Liver (tissue), 9 donors: Measurements from ENCODE around the gene DHDH. TPM values are rescaled to one million over a fixed set of nuclear protein-coding genes. Genes with fewer than 3 reads are reported as not detected.
"Not testable (repeated sequence)": the region's sequence is repeated elsewhere in the genome, so short reads cannot be mapped to it uniquely, and the experiment has no call there.

Experiments used
- DNase-seq: peaks from one replicate; pipeline ENCODE4 v3.0.0-alpha.2; 2017; ENCODE audit warnings: low spot score
- H3K27ac ChIP-seq, 2 donors: one replicate each; pipeline ENCODE4 v1.7.0; 2013; ENCODE audit warnings: inconsistent platforms in 2 of 2, low read length in 2 of 2, control low read depth in 1 of 2, low read depth in 1 of 2, mild to moderate bottlenecking in 1 of 2
- H3K27me3 ChIP-seq, 4 donors: one replicate each; pipeline versions ENCODE4 v1.6.1 to v1.7.0; 2013; ENCODE audit warnings: low read length in 3 of 4, inconsistent platforms in 1 of 4, mild to moderate bottlenecking in 1 of 4, moderate library complexity in 1 of 4; ENCODE audit not compliant: control insufficient read depth in 4 of 4, insufficient read depth in 4 of 4
- H3K36me3 ChIP-seq, 4 donors: one replicate each; pipeline versions ENCODE4 v1.6.1 to v1.7.0; 2013; ENCODE audit warnings: low read length in 3 of 4, mild to moderate bottlenecking in 3 of 4, low read depth in 1 of 4, moderate library complexity in 1 of 4; ENCODE audit not compliant: control insufficient read depth in 4 of 4, insufficient read depth in 3 of 4
- H3K4me1 ChIP-seq, 4 donors: one replicate each; pipeline versions ENCODE4 v1.6.1 to v1.7.0; 2013; ENCODE audit warnings: low read length in 3 of 4, mild to moderate bottlenecking in 3 of 4, moderate library complexity in 1 of 4; ENCODE audit not compliant: control insufficient read depth in 4 of 4, insufficient read depth in 4 of 4
- H3K4me3 ChIP-seq, 3 donors: one replicate each; pipeline versions ENCODE4 v1.6.1 to v1.7.0; 2013; ENCODE audit warnings: low read length in 3 of 3, control low read depth in 1 of 3, low read depth in 1 of 3, mild to moderate bottlenecking in 1 of 3
- H3K9ac ChIP-seq, 2 donors: one replicate each; pipeline ENCODE4 v1.7.0; 2013; ENCODE audit warnings: low read length in 2 of 2, mild to moderate bottlenecking in 2 of 2, moderate library complexity in 2 of 2, control low read depth in 1 of 2, low read depth in 1 of 2
- H3K9me3 ChIP-seq, 4 donors: one replicate each; pipeline versions ENCODE4 v1.6.1 to v1.7.0; 2013; ENCODE audit warnings: low read length in 3 of 4; ENCODE audit not compliant: control insufficient read depth in 4 of 4
- ATF3 ChIP-seq: IDR thresholded peaks from 2 replicates; pipeline ENCODE4 v1.6.1; 2016; ENCODE audit warnings: antibody characterized with exemption
- EGR1 ChIP-seq, 2 donors: IDR thresholded peaks; 2 replicates each; pipeline ENCODE4 v1.6.1; 2016 to 2018; ENCODE audit warnings: antibody characterized with exemption in 2 of 2, low read depth in 2 of 2
- FOXA1 ChIP-seq: IDR thresholded peaks from 2 replicates; pipeline ENCODE4 v1.6.1; 2016; ENCODE audit warnings: antibody characterized with exemption
- FOXA2 ChIP-seq: IDR thresholded peaks from 2 replicates; pipeline ENCODE4 v1.6.1; 2016; ENCODE audit warnings: antibody characterized with exemption
- GABPA ChIP-seq, 2 donors: IDR thresholded peaks in 1 of 2; conservative IDR thresholded peaks in 1 of 2; 2 replicates each; pipeline ENCODE4 v1.6.1; 2016; ENCODE audit warnings: antibody characterized with exemption in 2 of 2, mild to moderate bottlenecking in 1 of 2, moderate library complexity in 1 of 2
- HNF4A ChIP-seq, 2 donors: conservative IDR thresholded peaks; 2 replicates each; pipeline ENCODE4 v1.6.1; 2016; ENCODE audit warnings: antibody characterized with exemption in 2 of 2, mild to moderate bottlenecking in 2 of 2
- HNF4G ChIP-seq: IDR thresholded peaks from 2 replicates; pipeline ENCODE4 v1.6.1; 2016; ENCODE audit warnings: antibody characterized with exemption
- JUND ChIP-seq, 2 donors: IDR thresholded peaks; 2 replicates each; pipeline ENCODE4 v1.6.1; 2016; ENCODE audit warnings: antibody characterized with exemption in 2 of 2
- MAX ChIP-seq: IDR thresholded peaks from 2 replicates; pipeline ENCODE4 v1.6.1; 2016; ENCODE audit warnings: antibody characterized with exemption
- NR2F2 ChIP-seq: IDR thresholded peaks from 2 replicates; pipeline ENCODE4 v1.6.1; 2016; ENCODE audit warnings: antibody characterized with exemption
- RAD21 ChIP-seq, 2 donors: IDR thresholded peaks; 2 replicates each; pipeline ENCODE4 v1.6.1; 2016; ENCODE audit warnings: antibody characterized with exemption in 2 of 2, mild to moderate bottlenecking in 2 of 2
- RXRA ChIP-seq, 2 donors: IDR thresholded peaks; 2 replicates each; pipeline ENCODE4 v1.6.1; 2017 to 2018; ENCODE audit warnings: antibody characterized with exemption in 2 of 2, mild to moderate bottlenecking in 1 of 2
- SP1 ChIP-seq: IDR thresholded peaks from 2 replicates; pipeline ENCODE4 v1.6.1; 2018; ENCODE audit warnings: antibody characterized with exemption, mild to moderate bottlenecking
- TAF1 ChIP-seq: conservative IDR thresholded peaks from 2 replicates; pipeline ENCODE4 v1.6.1; 2016; ENCODE audit warnings: antibody characterized with exemption, mild to moderate bottlenecking
- YY1 ChIP-seq: IDR thresholded peaks from 2 replicates; pipeline ENCODE4 v1.6.1; 2016; ENCODE audit warnings: antibody characterized with exemption, mild to moderate bottlenecking
- WGBS: extraction: QIAGEN DNeasy Blood & Tissue Kit; methylation state at CpG from one replicate; pipeline ENCODE4 v1.1.7; 2013; 5-methylcytosine and 5-hydroxymethylcytosine counted together
- polyA plus RNA-seq, 2 donors: library from polyadenylated mRNA; stranded (reverse) in 1 of 2; unstranded in 1 of 2; fragments of 200-250 nt in 1 of 2; fragments of >200 nt in 1 of 2; fragmentation: Nextera tagmentation in 1 of 2; extraction: Ambion mirVana in 1 of 2; gene quantifications; one replicate each; pipeline versions ENCODE4 v1.2.1 to v1.2.3, GENCODE V29; 2013 to 2015
- total RNA-seq, 2 donors: library from RNA; depleted of rRNA; stranded (reverse); fragments of >200 nt; gene quantifications; one replicate each; pipeline ENCODE4 v1.2.3, GENCODE V29; 2014
- TF ChIP-seq, protein P1 (sequence below): IDR thresholded peaks from 2 replicates; pipeline ENCODE4 v1.6.1; 2016; ENCODE audit warnings: antibody characterized with exemption
- TF ChIP-seq, protein P2 (sequence below): fragments of 150-350 bp; IDR thresholded peaks from 2 replicates; pipeline ENCODE4 v1.5.1; 2017; ENCODE audit warnings: improper control_type of control experiment, low read depth, low read length; ENCODE audit not compliant: missing input control
- TF ChIP-seq, protein P3 (sequence below): IDR thresholded peaks from 2 replicates; pipeline ENCODE4 v1.6.1; 2016; ENCODE audit warnings: antibody characterized with exemption, mild to moderate bottlenecking
- donor health status: healthy.
- donor health status: healthy.
- donor health status: healthy.
- donor health status: healthy.
- donor health status: healthy.

DHDH gene
- total and polyA plus RNA-seq, 4 donors = 0.16 to 1.3 TPM; not detected in 2

DNA sequence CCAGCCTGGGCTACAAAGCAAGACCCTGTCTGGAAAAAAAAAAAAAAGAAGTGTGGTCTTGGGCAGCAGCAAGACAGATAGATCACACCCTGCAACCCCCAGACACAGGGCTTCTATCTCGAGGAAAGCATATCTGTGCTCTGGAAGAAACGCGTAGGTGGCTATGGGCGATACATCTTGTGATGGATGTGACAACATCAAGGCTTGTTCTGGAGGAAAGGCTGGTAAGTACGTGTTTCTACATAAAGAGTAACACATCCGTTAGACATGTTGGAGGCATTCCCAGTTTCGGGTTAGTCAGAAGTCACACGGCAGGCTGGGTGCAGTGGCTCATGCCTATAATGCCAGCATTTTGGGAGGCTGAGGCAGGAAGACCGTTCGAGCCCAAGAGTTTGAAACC, 6.6 kb upstream of the DHDH start:
- 36% methylated on average over 10 of the region's 10 CpGs for WGBS
- no peak for TF ChIP-seq EGR1 (IDR thresholded peaks at IDR 0.05; ENCODE audit: low read depth in 2 of 2)
- TF ChIP-seq JUND (IDR thresholded peaks at IDR 0.05) = no peak
- TF ChIP-seq YY1 = no peak
- no peak for TF ChIP-seq FOXA1
- TF ChIP-seq FOXA2 = no peak
- TF ChIP-seq RAD21 (IDR thresholded peaks at IDR 0.05) = no peak
- no peak for TF ChIP-seq MAX
- TF ChIP-seq, protein P1, sequence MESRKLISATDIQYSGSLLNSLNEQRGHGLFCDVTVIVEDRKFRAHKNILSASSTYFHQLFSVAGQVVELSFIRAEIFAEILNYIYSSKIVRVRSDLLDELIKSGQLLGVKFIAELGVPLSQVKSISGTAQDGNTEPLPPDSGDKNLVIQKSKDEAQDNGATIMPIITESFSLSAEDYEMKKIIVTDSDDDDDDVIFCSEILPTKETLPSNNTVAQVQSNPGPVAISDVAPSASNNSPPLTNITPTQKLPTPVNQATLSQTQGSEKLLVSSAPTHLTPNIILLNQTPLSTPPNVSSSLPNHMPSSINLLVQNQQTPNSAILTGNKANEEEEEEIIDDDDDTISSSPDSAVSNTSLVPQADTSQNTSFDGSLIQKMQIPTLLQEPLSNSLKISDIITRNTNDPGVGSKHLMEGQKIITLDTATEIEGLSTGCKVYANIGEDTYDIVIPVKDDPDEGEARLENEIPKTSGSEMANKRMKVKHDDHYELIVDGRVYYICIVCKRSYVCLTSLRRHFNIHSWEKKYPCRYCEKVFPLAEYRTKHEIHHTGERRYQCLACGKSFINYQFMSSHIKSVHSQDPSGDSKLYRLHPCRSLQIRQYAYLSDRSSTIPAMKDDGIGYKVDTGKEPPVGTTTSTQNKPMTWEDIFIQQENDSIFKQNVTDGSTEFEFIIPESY = no peak
- no peak for TF ChIP-seq RXRA (IDR thresholded peaks at IDR 0.05)
- no peak for TF ChIP-seq TAF1
- no peak for TF ChIP-seq NR2F2
- TF ChIP-seq, protein P2, sequence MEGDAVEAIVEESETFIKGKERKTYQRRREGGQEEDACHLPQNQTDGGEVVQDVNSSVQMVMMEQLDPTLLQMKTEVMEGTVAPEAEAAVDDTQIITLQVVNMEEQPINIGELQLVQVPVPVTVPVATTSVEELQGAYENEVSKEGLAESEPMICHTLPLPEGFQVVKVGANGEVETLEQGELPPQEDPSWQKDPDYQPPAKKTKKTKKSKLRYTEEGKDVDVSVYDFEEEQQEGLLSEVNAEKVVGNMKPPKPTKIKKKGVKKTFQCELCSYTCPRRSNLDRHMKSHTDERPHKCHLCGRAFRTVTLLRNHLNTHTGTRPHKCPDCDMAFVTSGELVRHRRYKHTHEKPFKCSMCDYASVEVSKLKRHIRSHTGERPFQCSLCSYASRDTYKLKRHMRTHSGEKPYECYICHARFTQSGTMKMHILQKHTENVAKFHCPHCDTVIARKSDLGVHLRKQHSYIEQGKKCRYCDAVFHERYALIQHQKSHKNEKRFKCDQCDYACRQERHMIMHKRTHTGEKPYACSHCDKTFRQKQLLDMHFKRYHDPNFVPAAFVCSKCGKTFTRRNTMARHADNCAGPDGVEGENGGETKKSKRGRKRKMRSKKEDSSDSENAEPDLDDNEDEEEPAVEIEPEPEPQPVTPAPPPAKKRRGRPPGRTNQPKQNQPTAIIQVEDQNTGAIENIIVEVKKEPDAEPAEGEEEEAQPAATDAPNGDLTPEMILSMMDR = no peak
- no peak for TF ChIP-seq GABPA (IDR thresholded peaks at IDR 0.05 in 1 of 2, conservative IDR thresholded peaks at IDR 0.05 in 1 of 2)
- TF ChIP-seq, protein P3, sequence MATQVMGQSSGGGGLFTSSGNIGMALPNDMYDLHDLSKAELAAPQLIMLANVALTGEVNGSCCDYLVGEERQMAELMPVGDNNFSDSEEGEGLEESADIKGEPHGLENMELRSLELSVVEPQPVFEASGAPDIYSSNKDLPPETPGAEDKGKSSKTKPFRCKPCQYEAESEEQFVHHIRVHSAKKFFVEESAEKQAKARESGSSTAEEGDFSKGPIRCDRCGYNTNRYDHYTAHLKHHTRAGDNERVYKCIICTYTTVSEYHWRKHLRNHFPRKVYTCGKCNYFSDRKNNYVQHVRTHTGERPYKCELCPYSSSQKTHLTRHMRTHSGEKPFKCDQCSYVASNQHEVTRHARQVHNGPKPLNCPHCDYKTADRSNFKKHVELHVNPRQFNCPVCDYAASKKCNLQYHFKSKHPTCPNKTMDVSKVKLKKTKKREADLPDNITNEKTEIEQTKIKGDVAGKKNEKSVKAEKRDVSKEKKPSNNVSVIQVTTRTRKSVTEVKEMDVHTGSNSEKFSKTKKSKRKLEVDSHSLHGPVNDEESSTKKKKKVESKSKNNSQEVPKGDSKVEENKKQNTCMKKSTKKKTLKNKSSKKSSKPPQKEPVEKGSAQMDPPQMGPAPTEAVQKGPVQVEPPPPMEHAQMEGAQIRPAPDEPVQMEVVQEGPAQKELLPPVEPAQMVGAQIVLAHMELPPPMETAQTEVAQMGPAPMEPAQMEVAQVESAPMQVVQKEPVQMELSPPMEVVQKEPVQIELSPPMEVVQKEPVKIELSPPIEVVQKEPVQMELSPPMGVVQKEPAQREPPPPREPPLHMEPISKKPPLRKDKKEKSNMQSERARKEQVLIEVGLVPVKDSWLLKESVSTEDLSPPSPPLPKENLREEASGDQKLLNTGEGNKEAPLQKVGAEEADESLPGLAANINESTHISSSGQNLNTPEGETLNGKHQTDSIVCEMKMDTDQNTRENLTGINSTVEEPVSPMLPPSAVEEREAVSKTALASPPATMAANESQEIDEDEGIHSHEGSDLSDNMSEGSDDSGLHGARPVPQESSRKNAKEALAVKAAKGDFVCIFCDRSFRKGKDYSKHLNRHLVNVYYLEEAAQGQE = no peak
- no peak for TF ChIP-seq ATF3
- TF ChIP-seq SP1 = no peak
- no peak for TF ChIP-seq HNF4A (conservative IDR thresholded peaks at IDR 0.05)
- no peak for TF ChIP-seq HNF4G
- Histone ChIP-seq H3K4me1 (no peaks in the 10 kb centered on the region), H3K9me3 (no peaks in the 10 kb centered on the region), H3K36me3 (peaks cover 3 to 11% (median 7%) of the 10 kb centered on the region in 4 donors), H3K9ac (no peak overlapping the region), H3K4me3 (no peak overlapping the region), H3K27me3 (no peaks in the 10 kb centered on the region), H3K27ac (no peak overlapping the region)
- no peak for DNase-seq

GRCh38 chr19:48927692-48928091, 5.8 kb upstream of the DHDH start:
- not testable (repeated sequence) for H3K9me3 ChIP-seq, H3K4me1 ChIP-seq, H3K27ac ChIP-seq, H3K4me3 ChIP-seq, H3K9ac ChIP-seq, DNase-seq, H3K27me3 ChIP-seq, H3K36me3 ChIP-seq
- whole genome bisulfite sequencing = 78% methylated on average over 17 of the region's 17 CpGs
